GM18873 (cell line): ENCODE data around the gene C7orf33.
A peak's percentile ranks its signal among the peaks of the same experiment; 100 is the strongest.
"Not testable (repeated sequence)": the region's sequence is repeated elsewhere in the genome, so short reads cannot be mapped to it uniquely, and the experiment has no call there.

Experiments
- ATAC-seq: cut with Tn5 transposase; IDR thresholded peaks from one replicate; pipeline ENCODE4 v1.9.1; 2021; ENCODE audit warnings: mild to moderate bottlenecking, moderate library complexity, moderate number of reproducible peaks; ENCODE audit not compliant: unreplicated experiment, low FRiP score

C7orf33 gene

GRCh38 chr7:148590471-148590870 is at the start of gene C7orf33:
Gene C7orf33, plus strand, starts transcription at chr7:148590766. Its CDS starts 160 bp downstream, at chr7:148590926.
- ATAC-seq, result no peak

- no peak for ATAC-seq
These were observed 48.6 kb upstream of the C7orf33 start for GRCh38 chr7:148541891-148542504.

GRCh38 chr7:148543302-148543701 is 47.3 kb upstream of the C7orf33 start:
- ATAC-seq, result no peak

GRCh38 chr7:148545172-148545571 is 45.4 kb upstream of the C7orf33 start:
- ATAC-seq, result no peak

GRCh38 chr7:148545932-148546331 is 44.6 kb upstream of the C7orf33 start:
- no peak for ATAC-seq

GRCh38 chr7:148546857-148547256 is 43.7 kb upstream of the C7orf33 start:
- ATAC-seq, result no peak

- ATAC-seq, result no peak
These were observed 42.6 kb upstream of the C7orf33 start for GRCh38 chr7:148547951-148548350.

GRCh38 chr7:148553979-148554378 is 36.6 kb upstream of the C7orf33 start:
- no peak for ATAC-seq

GRCh38 chr7:148556892-148557291 is 33.7 kb upstream of the C7orf33 start:
- ATAC-seq, result no peak

GRCh38 chr7:148558914-148559313 is 31.7 kb upstream of the C7orf33 start:
- ATAC-seq, result no peak

GRCh38 chr7:148561099-148561498 is 29.5 kb upstream of the C7orf33 start:
- no peak for ATAC-seq

- no peak for ATAC-seq
These were observed 26.8 kb upstream of the C7orf33 start for GRCh38 chr7:148563583-148564274.

- ATAC-seq, result peak; percentile 75
These were observed 26.2 kb upstream of the C7orf33 start for GRCh38 chr7:148564275-148564951.

GRCh38 chr7:148566736-148567135 is 23.8 kb upstream of the C7orf33 start:
- no peak for ATAC-seq

GRCh38 chr7:148567524-148567923 is 23.0 kb upstream of the C7orf33 start:
- no peak for ATAC-seq

GRCh38 chr7:148570510-148570909 is 20.1 kb upstream of the C7orf33 start:
- ATAC-seq, result no peak

GRCh38 chr7:148570973-148571372 is 19.6 kb upstream of the C7orf33 start:
- not testable (repeated sequence) for ATAC-seq

- ATAC-seq, result no peak
These were observed 19.2 kb upstream of the C7orf33 start for GRCh38 chr7:148571381-148571780.

GRCh38 chr7:148572067-148572522 is 18.5 kb upstream of the C7orf33 start:
- ATAC-seq, result no peak

GRCh38 chr7:148573581-148573980 is 17.0 kb upstream of the C7orf33 start:
- not testable (repeated sequence) for ATAC-seq

- ATAC-seq, result no peak
These were observed 14.7 kb upstream of the C7orf33 start for GRCh38 chr7:148575640-148576411.
